T-helper 2 cell treated with Interferon-gamma antibody and Interleukin-4, amounts not matched to agents 5 μg/mL and 100 μg/mL, for 36 hours (primary cell): Measurements from ENCODE around the gene ADCY6.

Source experiments
- DNase-seq: peaks from one replicate; pipeline ENCODE4 v3.0.0; 2021; ENCODE audit warnings: low spot score
- H3K27ac Mint-ChIP-seq: one replicate; pipeline ENCODE4 v1.8.0; 2021; ENCODE audit warnings: mild to moderate bottlenecking, mixed read lengths
- H3K27me3 Mint-ChIP-seq: one replicate; pipeline ENCODE4 v1.8.0; 2021; ENCODE audit warnings: low read depth, mixed read lengths
- H3K36me3 Mint-ChIP-seq: one replicate; pipeline ENCODE4 v1.8.0; 2021; ENCODE audit warnings: low read depth, mixed read lengths
- H3K4me1 Mint-ChIP-seq: one replicate; pipeline ENCODE4 v1.8.0; 2021; ENCODE audit warnings: low read depth, mixed read lengths
- H3K4me3 Mint-ChIP-seq: one replicate; pipeline ENCODE4 v1.8.0; 2022; ENCODE audit warnings: mild to moderate bottlenecking, moderate library complexity, mixed read lengths
- H3K9me3 Mint-ChIP-seq: one replicate; pipeline ENCODE4 v1.8.0; 2021; ENCODE audit warnings: mixed read lengths

The ADCY6 gene

DNA sequence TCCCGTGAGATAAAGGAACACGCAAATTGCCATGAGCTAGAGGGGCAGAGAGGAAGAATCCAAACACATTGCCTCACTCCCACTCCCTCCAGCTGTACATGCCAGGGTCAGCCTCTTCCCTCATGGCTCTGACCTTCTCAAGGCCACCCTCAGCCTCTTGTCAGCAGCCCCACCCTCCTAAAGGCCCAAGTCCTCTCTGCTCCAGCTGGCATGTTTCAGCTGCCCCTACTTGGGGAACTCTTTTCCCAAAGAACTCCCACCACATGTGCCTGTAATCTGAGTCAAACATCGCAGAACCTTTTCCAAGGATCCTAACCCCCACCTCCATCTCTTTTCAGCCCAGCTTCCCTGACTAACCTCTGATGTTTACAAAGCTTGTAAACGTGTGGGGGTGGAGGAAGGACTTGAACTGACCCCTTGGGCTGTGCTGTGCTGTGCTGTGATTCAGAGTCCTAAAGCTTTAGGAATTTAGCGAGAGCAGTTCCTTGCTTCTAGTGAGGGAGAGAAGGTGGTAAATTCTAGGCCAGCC, 22.1 kb upstream of the ADCY6 start:
- Mint-ChIP-seq H3K27me3 (peaks cover 2% of the 10 kb centered on the region), H3K27ac (no peak overlapping the region), H3K4me1 (peaks cover 7% of the 10 kb centered on the region), H3K4me3 (no peak overlapping the region), H3K9me3 (no peaks in the 10 kb centered on the region), H3K36me3 (no peaks in the 10 kb centered on the region)
- no peak for DNase-seq

GRCh38 chr12:48807981-48808380, 19.1 kb upstream of the ADCY6 start:
- H3K9me3 Mint-ChIP-seq: no peaks in the 10 kb centered on the region
- H3K4me3 Mint-ChIP-seq: no peak overlapping the region
- peaks cover 7% of the 10 kb centered on the region for H3K4me1 Mint-ChIP-seq
- no peak for DNase-seq
- no peak overlapping the region for H3K27ac Mint-ChIP-seq
- no peaks in the 10 kb centered on the region for H3K27me3 Mint-ChIP-seq
- no peaks in the 10 kb centered on the region for H3K36me3 Mint-ChIP-seq

DNA sequence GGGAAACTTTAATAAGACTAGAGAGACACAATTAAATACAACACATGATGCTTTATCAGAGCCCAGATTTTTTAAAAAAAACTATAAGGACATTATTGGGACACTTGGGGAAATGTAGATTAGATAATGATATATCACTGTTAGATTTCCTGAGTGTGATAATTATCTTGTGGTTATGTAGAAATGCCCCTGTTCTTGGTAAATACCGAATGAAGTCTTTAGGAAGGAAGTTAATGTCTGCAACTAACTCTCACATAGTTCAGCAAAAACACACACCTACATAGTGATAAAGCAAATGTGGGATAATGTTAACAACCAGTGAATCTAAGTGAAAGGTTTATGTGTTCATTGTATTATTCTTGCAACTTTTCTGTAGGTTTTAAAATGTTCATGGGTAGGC, 14.8 kb upstream of the ADCY6 start:
- Mint-ChIP-seq H3K4me3 (no peak overlapping the region), H3K36me3 (no peaks in the 10 kb centered on the region), H3K9me3 (no peaks in the 10 kb centered on the region), H3K4me1 (peaks cover 7% of the 10 kb centered on the region), H3K27me3 (no peaks in the 10 kb centered on the region), H3K27ac (no peak overlapping the region)
- DNase-seq: no peak

DNA sequence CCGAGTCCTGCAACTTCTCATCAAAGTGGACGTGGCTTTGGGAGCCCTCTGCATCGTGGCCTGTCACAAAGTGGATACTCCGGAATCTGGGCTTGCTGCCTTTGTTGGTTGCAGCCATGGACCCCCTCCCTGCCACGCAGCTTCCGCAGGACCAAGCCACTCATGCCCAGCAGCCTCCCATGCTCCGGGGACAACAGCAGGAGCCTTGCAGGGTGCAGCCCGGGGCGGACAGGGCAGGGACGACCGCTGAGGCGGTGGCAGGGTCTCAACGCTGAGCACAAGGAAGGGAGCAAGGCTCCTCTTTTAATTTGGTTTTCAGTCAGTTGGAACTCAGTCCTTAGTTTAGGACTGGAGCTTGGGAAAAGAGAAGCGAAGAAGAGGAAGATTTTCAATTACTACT, 12.1 kb upstream of the ADCY6 start:
- H3K27ac Mint-ChIP-seq: no peak overlapping the region
- H3K9me3 Mint-ChIP-seq: no peaks in the 10 kb centered on the region
- no peak overlapping the region for H3K4me3 Mint-ChIP-seq
- DNase-seq: no peak
- H3K4me1 Mint-ChIP-seq: peaks cover 10% of the 10 kb centered on the region
- H3K27me3 Mint-ChIP-seq: no peaks in the 10 kb centered on the region
- no peaks in the 10 kb centered on the region for H3K36me3 Mint-ChIP-seq

DNA sequence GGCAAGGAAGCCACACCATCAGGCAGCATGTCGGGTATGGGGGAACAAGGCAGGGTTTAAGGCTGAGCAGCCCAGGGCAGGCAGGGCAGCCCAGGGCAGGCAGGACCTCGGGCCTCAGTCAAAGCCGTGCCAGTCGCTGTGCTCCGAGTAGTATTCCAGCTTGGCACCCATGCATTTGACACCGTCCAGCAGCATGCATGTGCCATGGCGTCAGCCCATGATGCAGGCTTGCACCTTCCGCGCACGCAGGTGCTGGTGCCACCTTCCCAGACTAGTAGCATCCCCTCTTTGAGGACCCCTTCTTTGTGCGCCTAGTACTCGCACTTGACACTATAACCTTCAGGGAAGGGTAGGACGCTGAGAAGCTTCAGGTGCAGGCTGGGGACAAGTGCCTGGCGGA, 11.6 kb upstream of the ADCY6 start:
- Mint-ChIP-seq H3K27me3 (no peaks in the 10 kb centered on the region), H3K36me3 (no peaks in the 10 kb centered on the region), H3K27ac (no peak overlapping the region), H3K4me1 (peaks cover 10% of the 10 kb centered on the region), H3K4me3 (no peak overlapping the region), H3K9me3 (no peaks in the 10 kb centered on the region)
- no peak for DNase-seq

- no peak overlapping the region for H3K27ac Mint-ChIP-seq
These were observed 8.1 kb upstream of the ADCY6 start for GRCh38 chr12:48796976-48797375.

GRCh38 chr12:48795550-48796455, 6.9 kb upstream of the ADCY6 start:
- peaks cover 4% of the 10 kb centered on the region for H3K4me1 Mint-ChIP-seq
- no peaks in the 10 kb centered on the region for H3K9me3 Mint-ChIP-seq
- no peaks in the 10 kb centered on the region for H3K36me3 Mint-ChIP-seq
- peaks cover 13% of the 10 kb centered on the region for H3K27me3 Mint-ChIP-seq
- no peak overlapping the region for H3K4me3 Mint-ChIP-seq
- peak; percentile 35 for DNase-seq
- no peak overlapping the region for H3K27ac Mint-ChIP-seq

More at GRCh38 chr12:48796976-48797375, 8.1 kb upstream of the ADCY6 start:
- Mint-ChIP-seq H3K4me3 (no peak overlapping the region), H3K4me1 (peaks cover 4% of the 10 kb centered on the region), H3K36me3 (no peaks in the 10 kb centered on the region), H3K9me3 (no peaks in the 10 kb centered on the region), H3K27me3 (peaks cover 10% of the 10 kb centered on the region)
- peak; percentile 34 for DNase-seq

GRCh38 chr12:48794870-48795269, 6.0 kb upstream of the ADCY6 start:
- H3K9me3 Mint-ChIP-seq: no peaks in the 10 kb centered on the region
- no peak overlapping the region for H3K4me3 Mint-ChIP-seq
- no peak overlapping the region for H3K27ac Mint-ChIP-seq
- H3K36me3 Mint-ChIP-seq: no peaks in the 10 kb centered on the region
- peaks cover 6% of the 10 kb centered on the region for H3K4me1 Mint-ChIP-seq
- no peak for DNase-seq
- H3K27me3 Mint-ChIP-seq: peaks cover 21% of the 10 kb centered on the region

DNA sequence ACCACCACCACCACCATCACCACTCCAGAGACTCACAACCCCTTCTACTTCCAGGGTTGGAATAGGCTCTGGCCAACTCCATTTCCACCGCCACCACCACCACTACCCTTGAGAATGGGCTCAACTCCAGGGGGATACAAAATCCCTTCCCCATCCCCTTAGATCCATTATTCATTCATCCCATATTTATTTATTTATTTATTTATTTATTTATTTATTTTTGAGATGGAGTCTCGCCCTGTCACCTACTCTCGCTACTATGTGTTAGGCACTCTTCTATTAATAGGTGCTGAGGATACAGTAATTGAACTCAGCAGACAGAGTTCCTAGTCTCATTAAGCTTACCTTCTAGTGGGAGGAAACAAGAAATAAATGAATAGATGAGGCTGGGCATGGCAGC, 4.8 kb upstream of the ADCY6 start:
- Mint-ChIP-seq H3K27ac (no peak overlapping the region), H3K27me3 (peaks cover 26% of the 10 kb centered on the region), H3K4me3 (no peak overlapping the region), H3K36me3 (no peaks in the 10 kb centered on the region), H3K9me3 (no peaks in the 10 kb centered on the region), H3K4me1 (peaks cover 6% of the 10 kb centered on the region)
- DNase-seq: no peak

GRCh38 chr12:48789858-48790326, 1.0 kb upstream of the ADCY6 start:
- H3K27me3 Mint-ChIP-seq: peaks cover 58% of the 10 kb centered on the region
- H3K4me3 Mint-ChIP-seq: no peak overlapping the region
- no peaks in the 10 kb centered on the region for H3K36me3 Mint-ChIP-seq
- H3K4me1 Mint-ChIP-seq: peaks cover 3% of the 10 kb centered on the region
- H3K27ac Mint-ChIP-seq: no peak overlapping the region
- DNase-seq: no peak
- H3K9me3 Mint-ChIP-seq: no peaks in the 10 kb centered on the region

- Mint-ChIP-seq H3K36me3 (no peaks in the 10 kb centered on the region), H3K9me3 (no peaks in the 10 kb centered on the region), H3K4me1 (peaks cover 3% of the 10 kb centered on the region), H3K4me3 (peak overlapping the region; percentile 58), H3K27ac (no peak overlapping the region), H3K27me3 (peaks cover 58% of the 10 kb centered on the region)
- no peak for DNase-seq
These were observed 400 bp downstream of the ADCY6 start for GRCh38 chr12:48788524-48788853.

DNA sequence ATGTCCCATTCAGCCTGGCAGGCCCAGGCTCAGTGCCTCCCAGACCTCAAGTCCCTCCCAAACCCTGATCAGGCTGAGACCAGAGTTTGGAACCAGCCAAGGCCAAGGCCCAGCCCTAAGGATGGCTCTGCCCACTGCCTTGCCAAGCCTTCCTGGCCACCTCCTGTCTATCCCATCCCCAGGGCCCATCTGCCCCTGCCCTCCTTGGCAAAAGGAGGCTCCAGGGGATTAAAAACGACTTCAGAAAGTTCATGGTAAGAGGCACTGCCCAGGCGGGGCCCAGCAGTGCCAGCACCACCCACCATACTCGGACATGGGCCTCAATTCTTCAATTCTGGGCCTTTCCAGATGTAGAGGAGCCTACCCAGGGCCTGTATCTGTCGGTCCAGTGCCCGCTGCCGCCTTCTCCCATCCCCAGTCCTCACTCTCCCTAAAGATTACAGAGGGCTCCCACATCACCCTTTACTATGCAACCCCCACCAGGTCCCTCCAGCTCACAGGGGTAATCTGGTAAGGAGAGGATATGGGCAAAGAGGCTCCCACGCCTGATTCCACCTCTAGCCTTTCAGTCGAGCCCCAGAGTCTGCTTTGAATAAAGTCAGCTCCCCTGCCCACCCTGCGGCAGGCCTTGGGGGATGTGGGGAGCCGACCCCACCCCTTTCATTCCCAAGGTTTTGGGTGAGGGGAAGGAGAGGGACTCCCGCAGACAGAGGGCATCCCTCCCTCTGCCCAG, 932 bp downstream of the ADCY6 start:
- Mint-ChIP-seq H3K27ac (no peak overlapping the region), H3K4me3 (peak overlapping the region; percentile 32), H3K4me1 (peaks cover 3% of the 10 kb centered on the region), H3K9me3 (no peaks in the 10 kb centered on the region), H3K27me3 (peaks cover 57% of the 10 kb centered on the region), H3K36me3 (no peaks in the 10 kb centered on the region)
- no peak for DNase-seq

DNA sequence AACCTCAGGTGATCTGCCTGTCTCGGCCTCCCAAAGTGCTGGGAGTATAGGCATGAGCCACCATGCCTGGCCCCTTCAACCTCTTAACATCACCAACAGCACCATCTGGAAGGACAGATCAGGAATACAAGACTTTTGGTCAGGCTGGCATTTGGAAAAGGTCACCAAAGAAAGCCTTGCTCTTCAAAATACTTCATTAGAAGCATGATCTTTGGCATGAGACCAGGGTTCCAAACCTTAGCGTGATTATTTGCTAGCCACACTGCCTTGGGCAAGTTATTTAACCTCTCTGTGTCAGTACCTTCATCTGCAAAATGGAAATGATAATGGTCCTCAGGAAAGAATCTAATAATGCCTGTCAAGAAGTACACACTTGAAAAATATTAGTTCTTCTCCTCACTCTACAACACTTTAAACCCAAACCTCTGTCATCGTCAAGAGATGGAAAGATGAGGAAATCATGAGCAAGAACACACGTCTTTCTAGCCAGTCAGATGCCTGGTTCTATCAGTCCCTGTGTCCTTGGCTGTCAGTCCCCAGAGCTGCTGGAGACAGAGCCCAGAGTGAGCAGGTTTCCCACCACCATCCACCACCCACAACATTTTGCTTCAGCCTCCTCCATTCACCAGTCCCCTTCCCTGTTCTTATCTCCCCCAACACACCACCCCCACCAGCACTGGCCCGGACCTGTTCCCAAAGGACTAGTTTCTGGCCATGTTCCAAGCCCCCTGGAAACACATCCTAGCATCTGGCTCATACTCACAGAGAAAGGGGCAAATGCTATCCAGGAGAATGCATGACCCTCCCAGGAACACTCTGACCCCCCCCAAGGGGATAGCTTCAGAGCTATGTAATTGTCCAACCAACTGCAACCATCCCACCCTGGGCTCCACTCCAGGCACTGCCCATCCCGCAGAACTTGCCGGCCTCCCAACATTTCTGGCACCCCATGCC, 2.0 kb downstream of the ADCY6 start:
- no peak overlapping the region for H3K27ac Mint-ChIP-seq
- DNase-seq: no peak
- H3K36me3 Mint-ChIP-seq: no peaks in the 10 kb centered on the region
- peaks cover 55% of the 10 kb centered on the region for H3K27me3 Mint-ChIP-seq
- H3K4me3 Mint-ChIP-seq: no peak overlapping the region
- peaks cover 3% of the 10 kb centered on the region for H3K4me1 Mint-ChIP-seq
- H3K9me3 Mint-ChIP-seq: no peaks in the 10 kb centered on the region
